Measurements from ENCODE around the gene CARD10.
"Not testable (repeated sequence)": the region's sequence is repeated elsewhere in the genome, so short reads cannot be mapped to it uniquely, and the experiment has no call there.

Gene CARD10

DNA sequence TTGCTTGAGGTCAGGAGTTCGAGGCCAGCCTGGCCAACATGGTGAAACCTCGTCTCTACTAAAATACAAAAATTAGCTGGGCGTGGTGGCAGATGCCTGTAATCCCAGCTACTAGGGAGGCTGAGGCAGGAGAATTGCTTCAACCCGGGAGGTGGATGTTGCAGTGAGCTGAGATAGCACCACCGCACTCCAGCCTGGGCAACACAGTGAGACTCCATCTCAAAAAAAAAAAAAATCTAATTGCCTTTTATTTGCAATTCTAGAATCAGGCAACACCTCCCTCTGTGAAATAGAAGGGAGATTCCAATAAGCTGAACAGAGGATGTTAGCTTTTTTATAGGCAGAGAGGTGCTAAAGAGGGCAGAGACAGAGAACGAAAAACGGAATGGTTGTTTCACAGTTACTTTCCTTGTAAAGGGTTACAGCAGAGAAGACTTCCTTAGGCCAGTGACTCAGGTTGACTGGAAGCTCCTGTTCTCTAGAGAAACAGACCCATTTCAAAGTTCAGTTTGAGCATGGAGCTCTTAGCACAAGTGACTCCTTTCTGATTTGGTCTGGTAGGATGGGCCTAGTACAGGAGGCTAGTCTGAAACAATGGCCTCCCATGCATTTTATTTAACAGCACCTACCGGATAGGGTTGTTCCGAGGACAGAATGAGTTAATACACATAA lies 8.0 kb upstream of the CARD10 start:
- not testable (repeated sequence) for DNase-seq (ENCODE audit: low read depth)

DNA sequence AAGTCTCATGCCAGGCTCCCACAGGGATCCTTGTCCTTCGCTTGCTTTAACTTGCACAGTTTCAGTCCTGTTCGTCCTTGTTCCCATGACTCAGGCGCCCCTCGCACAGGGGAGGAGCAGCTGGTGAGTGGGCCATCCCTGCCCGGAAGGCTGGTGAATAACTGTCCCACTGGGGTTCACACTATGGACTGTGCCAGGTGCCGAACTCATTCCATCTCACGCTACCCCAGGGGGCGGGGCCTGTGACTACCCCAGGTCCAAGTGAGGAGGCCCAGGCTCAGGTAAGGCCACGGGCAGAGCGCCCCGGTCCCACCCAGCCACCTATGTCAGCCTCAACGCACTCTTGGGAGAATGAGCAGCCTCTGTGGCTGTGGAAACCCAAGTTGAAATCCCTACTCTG lies 7.2 kb upstream of the CARD10 start:
- DNase-seq (ENCODE audit: low read depth): no peak

DNA sequence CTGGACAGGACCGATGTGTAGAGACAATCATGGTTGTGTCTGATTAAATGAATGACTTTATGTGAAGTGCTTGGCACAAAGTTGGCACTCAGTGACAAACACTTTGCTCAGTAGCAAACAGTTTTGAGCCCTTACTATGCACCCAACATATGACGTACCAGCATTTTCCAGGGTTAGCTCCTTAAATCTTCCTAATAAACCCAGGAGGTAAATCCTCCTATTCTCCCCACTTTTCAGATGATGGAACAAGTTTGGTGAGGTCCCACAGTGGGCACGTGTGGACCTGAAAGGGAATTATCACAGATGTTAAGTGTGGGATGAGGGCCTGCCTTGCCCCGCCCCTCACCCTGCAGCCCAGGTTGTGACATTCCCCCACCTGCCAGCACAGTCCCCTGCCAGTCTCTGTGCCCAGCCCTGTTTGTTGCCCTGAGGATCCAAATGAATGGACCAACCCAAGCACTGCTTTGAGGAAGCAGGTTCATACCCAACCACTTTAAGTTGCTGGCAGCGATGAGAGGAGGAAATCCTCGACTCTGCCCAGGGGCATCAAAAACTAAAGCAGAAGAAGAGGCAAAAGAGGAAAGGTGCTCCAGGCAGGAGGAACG lies 6.6 kb upstream of the CARD10 start:
- no peak for DNase-seq (ENCODE audit: low read depth)

DNA sequence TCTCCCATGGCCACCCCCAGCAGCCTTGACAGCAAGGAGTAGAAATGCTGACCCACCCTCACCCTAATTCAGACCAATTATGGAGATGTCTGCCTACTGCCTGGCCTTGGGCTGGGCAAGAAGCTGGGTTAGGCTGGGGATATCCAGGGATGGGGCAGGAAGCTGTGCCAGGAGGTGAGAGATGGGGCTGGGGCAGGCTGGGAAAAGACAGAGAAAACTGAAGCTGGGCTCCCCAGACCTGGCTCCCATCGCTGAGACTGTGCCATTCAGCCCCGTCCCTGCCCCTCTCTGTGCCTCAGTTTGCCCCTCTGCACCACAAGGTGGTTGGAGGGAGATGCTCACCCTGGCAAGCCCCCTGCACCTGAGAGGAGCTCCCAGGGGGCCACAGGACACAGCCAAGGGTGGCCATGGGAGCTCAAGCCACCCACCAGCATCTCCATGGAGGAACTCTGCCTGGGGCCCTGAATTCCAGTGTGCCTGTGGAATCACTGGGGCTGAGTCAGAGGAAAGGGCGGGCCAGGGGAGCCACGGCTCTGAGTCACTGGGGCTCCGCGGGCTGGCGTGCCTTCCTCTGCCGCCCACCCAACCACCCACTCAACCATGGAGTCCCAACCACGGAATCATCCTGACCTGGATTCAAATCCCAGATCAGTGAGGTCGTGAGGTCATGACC lies 6.0 kb upstream of the CARD10 start:
- DNase-seq (ENCODE audit: low read depth): no peak

DNA sequence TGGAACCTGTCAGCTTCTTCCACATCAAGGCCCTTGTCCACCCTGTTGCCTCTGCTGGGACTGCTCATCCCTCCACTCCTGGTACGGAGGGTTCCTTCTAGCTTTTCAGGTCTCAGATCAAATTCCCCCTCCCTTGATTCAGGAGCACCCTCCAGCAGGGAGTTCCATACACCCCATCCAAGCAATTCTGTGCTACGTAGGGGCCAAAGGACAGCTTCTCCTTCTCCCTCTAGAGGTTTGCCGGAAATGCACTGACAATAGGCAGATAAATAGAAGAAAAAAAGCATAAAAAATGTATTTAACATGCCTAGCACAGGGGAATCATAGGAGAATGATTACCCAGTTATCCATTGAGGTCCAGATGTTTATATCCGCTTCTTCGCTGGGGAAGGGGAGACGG lies 3.3 kb upstream of the CARD10 start:
- DNase-seq (ENCODE audit: low read depth): no peak

DNA sequence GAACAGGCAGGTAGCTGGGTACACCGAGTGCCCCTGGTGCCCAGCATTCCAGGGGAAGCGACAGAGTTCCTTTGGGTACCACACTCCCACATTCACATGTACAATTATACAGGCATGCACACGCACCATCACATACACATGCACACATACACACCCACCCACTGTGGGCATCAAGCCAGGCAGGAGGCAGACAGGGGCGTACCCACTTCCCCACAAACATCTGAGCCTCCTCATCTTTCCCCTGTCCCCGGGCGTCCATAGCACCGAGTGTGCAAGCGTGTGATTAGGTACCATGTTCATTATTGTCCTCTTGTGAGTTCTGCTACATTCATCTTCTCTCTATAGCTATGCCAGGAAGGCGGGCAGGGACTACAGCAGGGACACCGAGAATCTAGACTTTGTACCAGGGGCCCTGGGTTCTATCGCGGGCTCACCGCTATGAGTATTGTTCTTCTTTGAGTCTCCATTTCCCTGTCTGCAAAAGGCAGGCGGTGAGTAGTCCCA lies 2.1 kb upstream of the CARD10 start:
- DNase-seq (ENCODE audit: low read depth): no peak

DNA sequence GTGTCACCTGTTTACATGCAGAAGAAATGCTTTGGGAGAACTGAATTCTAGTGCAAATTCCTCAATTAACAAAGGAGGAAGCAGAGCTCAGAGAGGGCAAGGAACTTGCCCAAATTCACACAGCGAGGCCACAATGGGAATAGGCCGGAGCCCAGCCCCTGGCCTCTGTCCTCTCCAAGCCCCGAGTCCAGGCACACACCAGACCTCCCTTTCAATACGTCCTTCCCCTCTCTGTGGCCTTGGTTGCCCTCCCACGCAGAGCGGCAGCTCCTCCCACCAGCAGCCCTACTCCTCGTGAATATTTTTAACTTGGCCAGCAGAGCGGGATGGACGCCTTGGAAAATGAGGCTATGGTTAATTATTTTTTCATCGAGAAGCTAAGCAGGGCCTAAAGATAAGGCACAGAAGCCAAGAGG lies 1.6 kb upstream of the CARD10 start:
- DNase-seq (ENCODE audit: low read depth): no peak

DNA sequence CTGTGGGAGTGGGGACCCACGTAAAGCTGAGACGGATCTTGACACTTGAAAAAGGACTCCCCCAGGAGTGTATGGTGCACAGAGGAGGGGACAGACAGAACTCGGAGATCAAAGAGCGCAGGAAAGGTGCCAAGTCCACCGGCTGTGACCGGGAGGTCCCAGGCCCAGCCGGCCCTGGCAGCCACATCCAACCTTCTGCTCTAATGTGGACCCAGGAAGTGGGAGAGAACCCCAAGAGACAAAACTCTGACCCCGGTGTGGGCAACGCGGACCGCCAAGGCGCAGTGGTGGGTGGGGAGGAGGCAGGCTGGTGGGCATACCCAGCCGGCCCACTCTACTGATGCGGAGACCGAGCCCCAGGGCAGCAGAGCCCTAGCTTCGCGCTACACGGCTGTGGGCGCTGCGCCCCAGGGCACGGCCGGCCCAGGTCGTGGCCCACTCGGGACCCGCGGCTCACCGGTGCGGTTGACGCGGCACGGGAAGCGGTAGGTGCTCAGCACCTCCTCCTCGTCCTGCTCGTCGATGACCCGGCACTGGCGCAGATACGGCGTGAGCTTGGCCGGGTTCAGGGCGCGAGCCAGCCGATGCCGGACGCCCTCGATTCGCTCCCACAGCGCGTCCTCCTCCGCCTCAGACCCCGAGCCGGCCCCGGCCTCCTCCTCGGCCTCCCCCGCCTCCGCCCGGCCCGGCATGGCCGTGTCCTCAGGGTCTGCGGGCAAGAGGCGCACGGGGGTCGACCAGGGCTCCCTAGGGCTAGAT lies 527 bp downstream of the CARD10 start:
- no peak for DNase-seq (ENCODE audit: low read depth)

DNA sequence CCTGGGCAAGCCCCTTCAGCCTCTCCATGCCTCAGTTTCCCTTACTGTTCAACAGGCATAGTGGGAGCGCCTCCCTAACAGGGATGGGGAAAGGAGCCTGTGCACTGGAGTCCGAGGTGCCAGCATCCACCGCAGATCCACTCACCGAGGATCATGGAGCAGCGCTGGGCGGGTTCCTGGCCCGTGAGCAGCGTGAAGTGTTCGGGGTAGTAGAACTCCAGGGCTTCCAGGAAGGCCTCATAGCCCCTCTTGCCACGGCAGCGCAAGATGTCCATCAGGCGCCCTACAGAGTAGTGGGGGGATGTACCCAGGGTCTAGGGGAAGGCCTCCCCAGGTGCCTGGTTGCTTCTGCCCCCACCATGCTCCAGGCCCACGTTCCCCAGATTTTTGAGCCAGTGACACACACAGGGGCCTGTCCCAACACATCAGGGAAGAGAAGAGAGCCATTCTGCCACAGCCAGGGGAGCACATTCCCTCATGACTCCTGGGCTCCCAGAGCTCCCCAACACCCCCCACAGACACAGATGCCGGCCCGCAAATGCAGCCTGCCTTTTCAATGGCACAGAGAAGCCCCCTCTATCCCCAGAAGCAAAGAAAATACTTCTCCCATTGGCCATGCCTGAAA lies 1.3 kb downstream of the CARD10 start:
- no peak for DNase-seq (ENCODE audit: low read depth)

DNA sequence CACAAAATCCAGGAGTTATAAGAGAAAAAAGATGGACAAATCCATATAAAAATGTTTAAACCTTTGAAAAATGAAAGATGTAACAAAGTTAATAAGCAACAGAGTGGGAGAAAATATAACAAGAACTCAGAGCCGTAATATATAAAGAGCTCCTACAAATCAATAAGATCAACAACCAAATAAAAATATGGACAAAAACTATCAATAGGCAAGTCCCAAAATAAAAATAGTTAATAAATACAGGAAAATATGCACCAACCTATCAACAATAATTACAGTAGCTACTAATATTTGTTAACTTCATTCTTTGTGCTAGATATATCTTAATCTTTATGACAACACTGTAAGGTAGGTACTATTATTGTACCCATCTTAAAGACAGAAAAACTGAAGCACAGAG lies 2.8 kb downstream of the CARD10 start:
- DNase-seq (ENCODE audit: low read depth): no peak

DNA sequence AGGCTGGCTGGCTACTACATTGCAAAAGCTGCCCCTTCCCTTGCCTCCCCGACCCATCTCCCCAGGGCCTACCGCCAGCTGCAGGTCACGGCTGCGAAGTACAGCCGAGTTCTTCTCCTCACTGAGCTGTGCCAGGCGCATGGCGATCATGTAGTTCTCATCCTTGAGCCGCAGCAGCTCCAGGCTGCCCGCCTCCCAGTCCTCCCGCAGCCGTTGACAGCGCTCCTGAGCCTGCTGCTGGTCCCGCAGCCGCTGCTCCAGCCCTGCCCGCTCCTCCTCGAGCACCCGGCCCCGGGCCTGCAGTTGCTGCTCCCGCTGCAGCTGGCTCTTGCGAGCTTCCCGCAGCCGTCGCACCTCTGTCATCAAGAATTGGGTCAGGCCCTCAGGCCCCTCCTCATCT lies 3.3 kb downstream of the CARD10 start:
- no peak for DNase-seq (ENCODE audit: low read depth)

DNA sequence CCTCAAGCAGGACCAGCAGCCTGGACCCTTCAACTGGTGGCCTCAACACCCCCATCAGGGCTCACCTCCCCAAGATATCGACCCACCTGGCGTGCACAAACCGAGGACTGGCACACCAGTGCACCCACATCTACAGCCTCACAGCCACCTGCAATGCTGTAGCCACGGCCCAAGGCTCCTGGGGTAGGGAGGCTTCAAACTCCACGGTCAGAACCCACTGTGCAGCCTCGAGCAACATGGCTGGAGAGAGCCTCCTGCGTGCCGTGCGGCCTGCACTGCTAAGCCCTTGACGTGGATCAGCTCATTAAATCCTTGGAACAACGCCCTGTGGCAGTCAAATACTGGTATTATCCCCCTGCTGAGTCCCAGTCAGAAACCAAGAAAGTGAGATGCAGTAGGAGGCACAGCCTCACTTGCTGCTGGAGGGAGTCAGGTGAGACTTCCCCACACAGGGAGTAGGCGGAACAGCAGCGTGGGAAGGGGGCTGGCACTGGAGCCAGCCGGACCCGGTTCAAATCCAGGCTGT lies 4.6 kb downstream of the CARD10 start:
- no peak for DNase-seq (ENCODE audit: low read depth)

DNA sequence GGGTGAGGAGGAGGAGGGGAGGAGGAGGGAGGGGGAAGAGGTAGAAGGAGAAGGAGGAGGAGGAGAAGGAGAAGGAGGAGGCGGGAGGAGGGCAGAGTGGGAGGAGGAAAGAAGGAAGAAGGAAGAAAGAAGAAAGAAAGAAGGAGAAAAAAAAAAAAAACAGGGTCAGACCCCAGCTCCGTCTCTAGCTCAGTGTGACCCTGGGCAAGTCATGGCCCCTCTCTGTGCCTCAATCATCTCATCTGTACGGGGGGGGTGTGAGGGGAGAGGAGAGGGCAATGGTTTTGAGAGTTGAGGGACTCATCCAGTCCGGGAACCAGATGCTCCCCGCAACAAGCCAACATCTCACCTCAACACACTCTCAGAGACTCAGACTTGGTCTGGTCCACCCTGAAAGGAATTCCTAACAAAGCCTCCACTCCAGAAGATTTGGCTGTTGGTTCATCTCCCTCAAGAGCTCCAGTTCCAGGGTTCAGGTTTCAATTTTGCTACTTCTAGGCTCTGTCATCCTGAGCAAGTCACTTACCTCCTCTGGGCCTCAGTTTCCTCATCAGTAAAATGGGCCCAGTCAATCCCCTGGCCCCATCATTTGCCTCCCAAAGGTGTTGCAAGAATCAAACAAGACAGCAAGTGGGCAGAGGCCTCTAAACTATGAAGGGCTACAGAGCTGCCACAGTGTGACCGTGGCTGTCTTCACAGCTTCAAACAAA lies 7.7 kb downstream of the CARD10 start:
- no peak for DNase-seq (ENCODE audit: low read depth)

DNA sequence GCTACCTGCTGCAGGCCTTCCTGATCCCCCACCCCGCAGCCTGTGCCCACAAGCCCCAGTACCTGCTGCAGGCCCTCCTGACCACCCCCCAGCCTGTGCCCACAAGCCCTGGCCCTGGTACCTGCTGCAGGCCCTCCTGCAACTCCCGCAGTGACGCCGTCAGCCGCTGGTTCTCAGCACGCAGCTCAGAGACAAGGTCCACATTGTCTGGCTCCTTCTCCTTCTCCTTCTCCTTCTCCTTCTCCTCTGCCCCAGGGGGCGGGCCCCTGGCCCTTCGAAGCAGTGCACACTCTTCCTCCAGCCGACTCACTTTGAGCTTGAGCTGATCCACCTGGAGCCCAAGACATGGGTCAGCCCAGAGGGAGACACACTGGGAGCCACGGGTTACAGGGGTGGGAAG lies 9.1 kb downstream of the CARD10 start:
- DNase-seq (ENCODE audit: low read depth): no peak

DNA sequence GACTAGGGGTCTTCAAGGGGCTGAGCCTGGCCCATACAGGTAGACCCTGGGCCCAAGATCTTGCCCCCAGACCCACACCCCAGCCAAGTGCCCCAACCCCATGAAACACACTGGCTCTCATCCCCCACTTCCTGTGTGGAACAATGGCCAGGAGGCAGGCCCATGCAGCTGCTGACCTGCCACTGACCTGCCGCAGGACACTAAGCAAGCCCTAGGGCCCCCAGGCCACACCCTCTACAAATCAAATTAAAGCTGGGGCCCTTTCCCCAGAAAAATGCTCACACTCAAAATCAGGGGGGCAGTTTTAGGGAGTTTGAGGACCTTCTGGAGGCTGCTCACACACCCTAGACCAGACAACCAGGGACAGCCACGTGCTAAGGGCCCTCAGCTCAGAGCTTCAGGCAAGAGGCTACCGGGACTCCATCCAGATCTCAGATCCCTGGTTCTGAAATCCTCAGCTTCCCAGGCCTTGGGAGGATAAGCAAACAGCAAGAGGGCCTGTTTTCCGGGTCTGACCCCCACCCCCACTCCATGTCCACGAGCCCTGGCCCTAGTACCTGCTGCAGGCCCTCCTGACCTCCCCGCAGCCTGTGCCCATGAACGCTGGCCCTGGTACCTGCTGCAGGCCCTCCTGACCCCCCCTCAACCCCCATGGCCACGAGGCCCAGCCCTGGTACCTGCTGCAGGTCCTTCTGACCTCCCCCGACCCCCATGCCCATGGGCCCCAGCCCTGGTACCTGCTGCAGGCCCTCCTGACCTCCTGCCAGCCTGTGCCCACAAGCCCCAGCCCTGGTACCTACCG lies 10.0 kb downstream of the CARD10 start:
- DNase-seq (ENCODE audit: low read depth): no peak

DNA sequence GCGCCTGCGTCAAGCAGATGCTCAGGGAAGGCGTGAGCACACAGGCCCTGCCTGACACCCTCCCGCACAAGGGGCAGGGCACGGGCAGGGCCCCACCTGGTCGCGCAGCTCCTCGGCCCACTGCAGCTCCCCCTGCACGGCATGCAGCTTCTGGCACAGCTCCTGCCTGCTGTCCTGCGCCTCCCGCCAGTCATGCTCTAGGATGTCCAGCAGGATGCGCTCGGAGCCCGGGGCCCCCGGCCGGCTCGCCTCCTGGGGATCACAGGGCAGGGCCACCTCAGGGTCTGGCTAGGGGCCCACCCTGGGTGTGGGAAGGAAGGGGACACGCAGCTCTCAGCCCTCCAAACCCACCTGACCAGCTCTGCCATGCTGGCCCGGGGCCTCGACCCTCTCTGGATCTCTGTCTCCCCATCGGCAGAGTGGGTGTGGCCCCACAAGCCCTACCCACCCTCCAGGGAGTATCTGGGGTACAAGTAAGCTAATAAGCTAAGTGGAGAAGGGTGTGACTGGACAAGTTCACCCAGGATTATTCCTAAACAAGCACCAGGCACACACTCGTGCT lies 10.7 kb downstream of the CARD10 start:
- no peak for DNase-seq (ENCODE audit: low read depth)

DNA sequence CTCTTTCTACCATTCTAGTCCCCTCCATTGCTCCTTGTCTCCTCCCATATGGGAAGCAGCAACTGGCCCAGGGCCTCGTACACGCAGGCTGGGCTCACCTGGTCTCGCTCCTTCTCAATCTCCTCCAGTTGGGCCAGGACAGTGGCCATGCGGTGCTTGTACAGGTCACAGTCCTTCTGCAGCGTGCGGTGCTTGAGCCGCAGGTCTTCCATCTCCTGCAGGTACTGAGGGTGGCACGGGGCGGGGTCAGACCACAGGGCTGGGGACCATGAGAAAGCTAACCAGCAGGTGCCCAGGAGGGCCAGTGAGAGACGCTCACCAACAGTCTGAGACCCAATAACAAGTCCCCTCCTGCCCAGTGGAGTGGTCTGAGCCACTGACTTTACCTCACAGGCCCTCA lies 11.5 kb downstream of the CARD10 start:
- no peak for DNase-seq (ENCODE audit: low read depth)

DNA sequence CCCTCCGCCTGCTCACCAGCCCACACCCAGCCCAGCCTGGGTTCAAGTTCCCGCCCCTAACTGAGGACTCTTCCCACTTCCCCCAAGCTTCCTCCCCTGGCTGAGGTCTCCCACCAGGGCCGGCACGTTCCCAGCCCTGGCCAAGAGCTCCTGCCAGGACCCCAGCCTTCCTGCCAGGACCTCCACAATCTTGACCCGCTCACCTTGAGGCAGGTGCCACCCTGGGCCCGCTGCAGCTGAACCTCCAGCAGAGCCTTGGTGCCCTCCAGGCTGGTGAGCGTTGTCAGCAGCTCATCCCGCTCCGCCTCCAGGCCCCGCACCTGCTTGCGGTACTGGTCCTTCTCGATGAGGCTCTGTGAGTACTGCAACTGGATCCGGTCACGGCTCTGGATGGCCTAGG lies 13.2 kb downstream of the CARD10 start:
- DNase-seq (ENCODE audit: low read depth): no peak

DNA sequence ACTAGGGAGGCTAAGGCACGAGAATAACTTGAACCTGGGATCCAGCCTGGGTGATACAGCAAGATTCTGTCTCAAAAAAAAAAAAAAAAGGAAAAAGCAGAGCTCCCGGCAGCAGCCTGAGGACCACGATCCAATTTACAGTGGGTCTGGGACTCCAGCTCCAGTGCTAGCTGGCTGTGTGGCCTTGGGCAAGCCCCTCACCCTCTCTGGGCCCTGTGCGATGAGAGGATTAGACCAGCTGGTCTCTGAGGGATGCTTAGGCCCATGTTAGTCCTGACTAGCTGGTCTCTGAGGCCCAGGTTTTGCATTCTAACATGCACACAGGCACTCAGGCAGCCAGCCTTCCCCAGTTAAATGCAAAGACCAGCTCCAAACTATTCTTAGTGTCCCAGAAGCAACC lies 13.7 kb downstream of the CARD10 start:
- no peak for DNase-seq (ENCODE audit: low read depth)

DNA sequence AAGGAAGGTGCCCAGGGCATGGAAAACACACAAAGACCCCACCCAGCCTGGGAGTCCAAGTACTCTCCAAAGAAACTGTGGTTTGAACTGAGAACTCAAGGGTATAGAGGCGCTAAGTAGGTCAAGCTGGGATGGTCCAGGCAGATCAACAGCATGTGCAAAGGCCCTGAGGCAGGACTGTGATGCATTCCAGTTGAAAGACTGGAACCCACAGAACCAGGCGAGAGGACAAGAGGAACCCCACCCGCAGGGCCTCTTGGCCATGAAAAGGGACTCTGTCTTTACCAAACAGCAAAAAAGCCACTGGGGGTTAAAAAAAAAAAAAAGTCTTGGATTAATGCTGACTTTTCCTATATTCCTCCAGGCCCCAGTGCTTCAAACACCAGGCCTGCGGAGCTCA lies 14.3 kb downstream of the CARD10 start:
- no peak for DNase-seq (ENCODE audit: low read depth)
